CD4-positive, CD25-positive, alpha-beta regulatory T cell (primary cell): ENCODE measurements around the gene VPS18. TPM values are rescaled to one million over a fixed set of nuclear protein-coding genes. Genes with fewer than 3 reads are reported as not detected.
A peak's percentile ranks its signal among the peaks of the same experiment; 100 is the strongest.

ENCODE experiments used
- ATAC-seq, 2 donors: fragments of 150-1000 bp; cut with Tn5 transposase; one replicate each; pipeline ENCODE4 v1.10.0; 2021; ENCODE audit warnings: low read depth in 2 of 2, moderate number of reproducible peaks in 2 of 2, moderate library complexity in 1 of 2
- DNase-seq, 3 donors: peaks; one replicate each; pipeline versions ENCODE4 v3.0.0 to v3.0.0-alpha.2; 2012 to 2022; ENCODE audit warnings: mixed read lengths in 1 of 3
- H3K27ac ChIP-seq: one replicate; pipeline ENCODE4 v1.7.0; 2013; ENCODE audit warnings: mild to moderate bottlenecking, low read length; ENCODE audit not compliant: insufficient read depth, poor library complexity, severe bottlenecking
- H3K27me3 ChIP-seq: one replicate; pipeline ENCODE4 v1.7.0; 2013; ENCODE audit warnings: low read length; ENCODE audit not compliant: control insufficient read depth, insufficient read depth
- H3K36me3 ChIP-seq: one replicate; pipeline ENCODE4 v1.7.0; 2013; ENCODE audit warnings: mild to moderate bottlenecking, low read length, moderate library complexity; ENCODE audit not compliant: control insufficient read depth, insufficient read depth
- H3K4me1 ChIP-seq: 2 replicates; pipeline ENCODE4 v1.7.0; 2013; ENCODE audit warnings: mild to moderate bottlenecking, low read length; ENCODE audit not compliant: insufficient read depth, control insufficient read depth, poor library complexity, severe bottlenecking
- H3K4me3 ChIP-seq: one replicate; pipeline ENCODE4 v1.7.0; 2013; ENCODE audit warnings: low read depth, mild to moderate bottlenecking, low read length, moderate library complexity
- H3K9me3 ChIP-seq, 2 experiments: 1 replicate in 1 of 2; 2 replicates in 1 of 2; pipeline ENCODE4 v1.7.0; 2013; ENCODE audit warnings: low read length in 2 of 2, mild to moderate bottlenecking in 1 of 2, moderate library complexity in 1 of 2; ENCODE audit not compliant: control insufficient read depth in 2 of 2
- H3K27ac Mint-ChIP-seq, 3 donors: one replicate each; pipeline ENCODE4 v1.8.0; 2020 to 2022; ENCODE audit warnings: mild to moderate bottlenecking in 3 of 3, mixed read lengths in 3 of 3, moderate library complexity in 2 of 3
- H3K27me3 Mint-ChIP-seq: one replicate; pipeline ENCODE4 v1.8.0; 2022; ENCODE audit warnings: mild to moderate bottlenecking, mixed read lengths
- H3K36me3 Mint-ChIP-seq: one replicate; pipeline ENCODE4 v1.8.0; 2020; ENCODE audit warnings: mixed read lengths
- H3K4me1 Mint-ChIP-seq, 4 donors: one replicate each; pipeline ENCODE4 v1.8.0; 2020 to 2022; ENCODE audit warnings: mixed read lengths in 4 of 4, mild to moderate bottlenecking in 1 of 4
- H3K4me3 Mint-ChIP-seq, 4 donors: one replicate each; pipeline ENCODE4 v1.8.0; 2020 to 2022; ENCODE audit warnings: mild to moderate bottlenecking in 4 of 4, mixed read lengths in 4 of 4, moderate library complexity in 3 of 4
- H3K9me3 Mint-ChIP-seq, 7 donors: one replicate each; pipeline ENCODE4 v1.8.0; 2020 to 2022; ENCODE audit warnings: mixed read lengths in 7 of 7, mild to moderate bottlenecking in 3 of 7, moderate library complexity in 2 of 7
- polyA plus RNA-seq, 4 donors: library from polyadenylated mRNA; unstranded; fragments of 300-500 nt; fragmentation: Illumina TruSeq; gene quantifications; one replicate each; pipeline ENCODE4 v1.2.3, GENCODE V29; 2021
- total RNA-seq: library from RNA; stranded (reverse); gene quantifications from one replicate; pipeline ENCODE4 v1.2.3, GENCODE V29; 2022

Gene VPS18
- total RNA-seq: 26.4 TPM
- 10 to 100 TPM; 19.5 to 26.5 (median 22.4) TPM for polyA plus RNA-seq

GRCh38 chr15:40893733-40894680, at the start of gene VPS18:
Gene VPS18 (plus strand): TSS chr15:40894450. CDS start chr15:40894769, 319 bp downstream.
- Mint-ChIP-seq H3K4me1 (peaks cover 5 to 48% (median 26%) of the 10 kb centered on the region in 4 donors), H3K27me3 (peaks cover 4% of the 10 kb centered on the region), H3K9me3 (no peaks in the 10 kb centered on the region), H3K27ac (peak within 1 kb of the TSS; percentile 98 to 99 (median 99)), H3K4me3 (peak within 1 kb of the TSS; percentile 97 to 99 (median 99)), H3K36me3 (peaks cover 9% of the 10 kb centered on the region)
- Histone ChIP-seq H3K36me3 (peaks cover 9% of the 10 kb centered on the region), H3K4me1 (peaks cover 22% of the 10 kb centered on the region), H3K4me3 (peak within 1 kb of the TSS; percentile 81), H3K27me3 (no peaks in the 10 kb centered on the region), H3K27ac (peak within 1 kb of the TSS; percentile 82), H3K9me3 (no peaks in the 10 kb centered on the region)
- DNase-seq (peak; percentile 98), ATAC-seq (peak; percentile 97 to 98)

- H3K4me1 Mint-ChIP-seq: peaks cover 0 to 27% (median 15%) of the 10 kb centered on the region in 4 donors
- peaks cover 8% of the 10 kb centered on the region for H3K27me3 ChIP-seq
- H3K4me1 ChIP-seq: peaks cover 16% of the 10 kb centered on the region
- H3K27ac Mint-ChIP-seq: peak overlapping the region in 1 of 3 donors; percentile 75
- H3K36me3 ChIP-seq: no peaks in the 10 kb centered on the region
- peak overlapping the region; percentile 80 to 90 (median 82) for H3K4me3 Mint-ChIP-seq
- H3K27ac ChIP-seq: no peak overlapping the region
- no peaks in the 10 kb centered on the region for H3K36me3 Mint-ChIP-seq
- no peak overlapping the region for H3K4me3 ChIP-seq
- DNase-seq: peak in 2 of 3 donors; percentile 25 to 54
- ATAC-seq: peak; percentile 32 to 44
- H3K27me3 Mint-ChIP-seq: peaks cover 35% of the 10 kb centered on the region
- H3K9me3 ChIP-seq: no peaks in the 10 kb centered on the region
- H3K9me3 Mint-ChIP-seq: peaks cover 0 to 3% (median 0%) of the 10 kb centered on the region in 7 donors
Observed at GRCh38 chr15:40844696-40845030, 49.6 kb upstream of the VPS18 start.

- peaks cover 8% of the 10 kb centered on the region for H3K27me3 ChIP-seq
- Mint-ChIP-seq H3K27me3 (peaks cover 35% of the 10 kb centered on the region), H3K4me3 (peak overlapping the region; percentile 80 to 90 (median 82)), H3K9me3 (peaks cover 0 to 3% (median 0%) of the 10 kb centered on the region in 7 donors), H3K4me1 (peaks cover 0 to 27% (median 15%) of the 10 kb centered on the region in 4 donors), H3K27ac (peak overlapping the region in 1 of 3 donors; percentile 75), H3K36me3 (no peaks in the 10 kb centered on the region)
- no peak overlapping the region for H3K4me3 ChIP-seq
- no peak overlapping the region for H3K27ac ChIP-seq
- no peaks in the 10 kb centered on the region for H3K9me3 ChIP-seq
- DNase-seq (no peak), ATAC-seq (no peak)
- H3K36me3 ChIP-seq: no peaks in the 10 kb centered on the region
- H3K4me1 ChIP-seq: peaks cover 16% of the 10 kb centered on the region
Observed at GRCh38 chr15:40845036-40845435, 49.2 kb upstream of the VPS18 start.

- H3K4me3 ChIP-seq: no peak overlapping the region
Observed at GRCh38 chr15:40845511-40846284, 48.6 kb upstream of the VPS18 start.

GRCh38 chr15:40846841-40847222, 47.4 kb upstream of the VPS18 start:
- Histone ChIP-seq H3K4me3 (no peak overlapping the region), H3K27ac (no peak overlapping the region), H3K4me1 (peaks cover 16% of the 10 kb centered on the region), H3K9me3 (no peaks in the 10 kb centered on the region), H3K27me3 (peaks cover 8% of the 10 kb centered on the region), H3K36me3 (no peaks in the 10 kb centered on the region)
- ATAC-seq: no peak
- Mint-ChIP-seq H3K4me3 (peak overlapping the region in 1 of 4 donors; percentile 36), H3K27me3 (peaks cover 28% of the 10 kb centered on the region), H3K9me3 (peaks cover 0 to 3% (median 0%) of the 10 kb centered on the region in 7 donors), H3K36me3 (no peaks in the 10 kb centered on the region), H3K27ac (peak overlapping the region in 1 of 3 donors; percentile 86), H3K4me1 (peaks cover 0 to 27% (median 14%) of the 10 kb centered on the region in 4 donors)
- DNase-seq: no peak

More at GRCh38 chr15:40845511-40846284, 48.6 kb upstream of the VPS18 start:
- Mint-ChIP-seq H3K9me3 (peaks cover 0 to 3% (median 0%) of the 10 kb centered on the region in 7 donors), H3K27me3 (peaks cover 35% of the 10 kb centered on the region), H3K4me1 (peaks cover 0 to 27% (median 14%) of the 10 kb centered on the region in 4 donors), H3K4me3 (peak overlapping the region; percentile 32 to 81 (median 46)), H3K27ac (no peak overlapping the region), H3K36me3 (no peaks in the 10 kb centered on the region)
- Histone ChIP-seq H3K27ac (no peak overlapping the region), H3K27me3 (peaks cover 8% of the 10 kb centered on the region), H3K9me3 (no peaks in the 10 kb centered on the region), H3K4me1 (peaks cover 16% of the 10 kb centered on the region), H3K36me3 (no peaks in the 10 kb centered on the region)
- ATAC-seq (no peak), DNase-seq (no peak)

- H3K27ac Mint-ChIP-seq: peak overlapping the region in 2 of 3 donors; percentile 9 to 90
- Histone ChIP-seq H3K4me3 (no peak overlapping the region), H3K36me3 (no peaks in the 10 kb centered on the region), H3K4me1 (peaks cover 16% of the 10 kb centered on the region), H3K27ac (no peak overlapping the region), H3K27me3 (peaks cover 6% of the 10 kb centered on the region), H3K9me3 (no peaks in the 10 kb centered on the region)
- peaks cover 22% of the 10 kb centered on the region for H3K27me3 Mint-ChIP-seq
- H3K4me1 Mint-ChIP-seq: peaks cover 0 to 27% (median 14%) of the 10 kb centered on the region in 4 donors
- H3K36me3 Mint-ChIP-seq: no peaks in the 10 kb centered on the region
- ATAC-seq (no peak), DNase-seq (no peak)
- H3K4me3 Mint-ChIP-seq: peak overlapping the region in 2 of 4 donors; percentile 36 to 81
- H3K9me3 Mint-ChIP-seq: peaks cover 0 to 3% (median 0%) of the 10 kb centered on the region in 7 donors
Observed at GRCh38 chr15:40847223-40847961, 46.9 kb upstream of the VPS18 start.

- Mint-ChIP-seq H3K27ac (no peak overlapping the region), H3K4me1 (peaks cover 0 to 14% (median 7%) of the 10 kb centered on the region in 4 donors), H3K36me3 (no peaks in the 10 kb centered on the region), H3K27me3 (peaks cover 13% of the 10 kb centered on the region), H3K4me3 (no peak overlapping the region), H3K9me3 (peaks cover 0 to 3% (median 0%) of the 10 kb centered on the region in 7 donors)
- ATAC-seq: no peak
- no peaks in the 10 kb centered on the region for H3K9me3 ChIP-seq
- no peaks in the 10 kb centered on the region for H3K27me3 ChIP-seq
- H3K4me1 ChIP-seq: no peaks in the 10 kb centered on the region
- no peak overlapping the region for H3K27ac ChIP-seq
- no peaks in the 10 kb centered on the region for H3K36me3 ChIP-seq
- no peak for DNase-seq
- H3K4me3 ChIP-seq: no peak overlapping the region
Observed at GRCh38 chr15:40850576-40851112, 43.6 kb upstream of the VPS18 start.
